Liver (tissue), 3 donors: ENCODE measurements around the gene KATNIP.

Experiments
- CTCF ChIP-seq: fragments of 150-350 bp; IDR thresholded peaks from 2 replicates; pipeline ENCODE4 v1.5.1; 2017; ENCODE audit warnings: improper control_type of control experiment, low read depth, low read length; ENCODE audit not compliant: missing input control
- HNF4A ChIP-seq, 2 donors: conservative IDR thresholded peaks; 2 replicates each; pipeline ENCODE4 v1.6.1; 2016; ENCODE audit warnings: antibody characterized with exemption in 2 of 2, mild to moderate bottlenecking in 2 of 2
- JUND ChIP-seq, 2 donors: IDR thresholded peaks; 2 replicates each; pipeline ENCODE4 v1.6.1; 2016; ENCODE audit warnings: antibody characterized with exemption in 2 of 2
- MAX ChIP-seq: IDR thresholded peaks from 2 replicates; pipeline ENCODE4 v1.6.1; 2016; ENCODE audit warnings: antibody characterized with exemption
- RXRA ChIP-seq, 2 donors: IDR thresholded peaks; 2 replicates each; pipeline ENCODE4 v1.6.1; 2017 to 2018; ENCODE audit warnings: antibody characterized with exemption in 2 of 2, mild to moderate bottlenecking in 1 of 2
- TAF1 ChIP-seq: conservative IDR thresholded peaks from 2 replicates; pipeline ENCODE4 v1.6.1; 2016; ENCODE audit warnings: antibody characterized with exemption, mild to moderate bottlenecking
- donor health status: healthy.
- donor health status: healthy.

GRCh38 chr16:27517664-27518063, 32.3 kb upstream of the KATNIP start:
- TF ChIP-seq CTCF: no peak
- no peak for TF ChIP-seq TAF1
- no peak for TF ChIP-seq RXRA (IDR thresholded peaks at IDR 0.05)
- TF ChIP-seq HNF4A (conservative IDR thresholded peaks at IDR 0.05): no peak
- no peak for TF ChIP-seq MAX
- no peak for TF ChIP-seq JUND (IDR thresholded peaks at IDR 0.05)
